ENCODE results near the gene WAPL.

WAPL gene

GRCh38 chr10:86411852-86412560 lies 109.6 kb downstream of the WAPL start:
- no peak for DNase-seq (ENCODE audit: low read depth)

DNA sequence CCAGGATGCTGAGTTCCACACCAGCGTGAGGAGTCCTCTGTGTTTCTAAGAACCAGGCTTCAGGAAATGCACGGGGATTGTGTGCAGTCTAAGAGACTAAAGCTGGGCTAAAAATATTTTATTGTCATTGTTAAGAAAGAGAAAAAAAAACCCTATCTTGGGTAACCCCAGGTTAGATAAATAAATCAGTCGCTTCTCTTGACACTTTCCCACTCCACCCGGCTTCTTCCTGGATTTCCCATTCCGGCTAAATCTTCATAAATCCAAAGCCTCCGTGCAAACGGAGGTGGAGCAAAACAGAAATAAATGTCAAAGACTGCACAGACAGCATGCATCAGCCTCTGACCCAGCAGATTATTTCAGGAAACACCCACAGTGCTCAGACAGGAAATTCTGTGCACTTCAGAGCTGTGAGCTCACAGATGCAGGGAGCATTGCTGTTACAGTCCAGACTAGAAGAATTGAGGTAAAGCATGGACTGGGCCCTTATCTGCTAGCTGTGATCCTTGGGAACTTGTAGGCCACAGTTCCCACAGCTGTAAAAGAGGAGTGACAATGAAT lies 110.2 kb downstream of the WAPL start:
- no peak for DNase-seq (ENCODE audit: low read depth)

DNA sequence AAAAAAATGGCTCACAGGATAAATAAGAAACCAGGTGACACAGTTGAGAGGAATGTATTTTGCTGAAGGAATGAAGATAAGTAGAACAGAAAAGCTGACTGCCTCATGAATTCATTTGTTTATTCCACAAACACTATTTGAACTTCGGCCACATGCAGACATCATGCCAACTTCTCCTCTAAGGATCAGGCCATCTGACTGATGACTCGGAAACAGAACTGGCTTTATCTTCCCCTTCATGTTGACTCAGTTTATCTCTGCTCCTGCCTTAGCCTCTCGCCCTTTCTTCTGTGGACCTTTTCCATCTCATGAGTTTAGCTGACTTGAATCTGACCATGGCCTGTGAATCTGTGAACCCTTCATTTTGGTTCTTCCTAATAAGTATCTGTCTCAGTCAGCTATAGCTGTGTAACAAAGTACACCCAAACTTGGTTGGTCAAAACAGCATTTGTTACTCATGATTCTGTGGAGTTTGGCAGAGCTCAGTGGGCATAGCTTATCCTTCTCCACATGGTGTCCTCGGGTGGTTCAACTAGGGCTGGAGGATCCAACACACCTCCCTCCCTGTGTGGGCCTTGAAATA lies 111.0 kb downstream of the WAPL start:
- DNase-seq (ENCODE audit: low read depth): no peak

GRCh38 chr10:86409183-86409582 lies 112.4 kb downstream of the WAPL start:
- no peak for DNase-seq (ENCODE audit: low read depth)

DNA sequence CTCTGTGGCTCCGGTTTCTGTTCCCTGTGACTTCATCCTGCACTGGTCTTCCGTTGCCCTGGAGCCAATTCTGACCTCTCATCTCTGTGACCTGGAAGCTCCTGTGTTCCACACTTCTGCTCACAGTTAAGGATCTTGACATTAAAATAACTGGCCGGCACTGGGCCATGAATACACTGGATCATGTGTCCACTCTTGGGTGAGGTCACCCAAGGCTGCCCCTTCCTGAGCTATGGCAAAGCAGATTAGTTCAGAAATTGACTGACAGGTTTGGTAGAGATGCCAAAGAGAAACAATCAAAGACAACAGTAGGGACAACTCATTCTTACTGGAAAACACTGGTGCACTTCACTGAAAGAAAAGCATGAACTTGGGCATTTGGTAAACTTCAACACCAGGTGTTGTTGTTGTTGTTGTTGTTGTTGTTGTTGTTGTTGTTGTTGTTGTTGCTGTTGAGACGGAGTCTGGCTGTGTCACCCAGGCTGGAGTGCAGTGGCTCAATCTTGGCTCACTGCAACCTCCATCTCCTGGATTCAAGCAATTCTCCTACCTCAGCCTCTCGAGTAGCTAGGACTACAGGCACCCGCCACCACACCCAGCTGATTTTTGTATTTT lies 118.3 kb downstream of the WAPL start:
- DNase-seq (ENCODE audit: low read depth): no peak

- no peak for DNase-seq (ENCODE audit: low read depth)
These were observed 119.2 kb downstream of the WAPL start for GRCh38 chr10:86402283-86402941.

DNA sequence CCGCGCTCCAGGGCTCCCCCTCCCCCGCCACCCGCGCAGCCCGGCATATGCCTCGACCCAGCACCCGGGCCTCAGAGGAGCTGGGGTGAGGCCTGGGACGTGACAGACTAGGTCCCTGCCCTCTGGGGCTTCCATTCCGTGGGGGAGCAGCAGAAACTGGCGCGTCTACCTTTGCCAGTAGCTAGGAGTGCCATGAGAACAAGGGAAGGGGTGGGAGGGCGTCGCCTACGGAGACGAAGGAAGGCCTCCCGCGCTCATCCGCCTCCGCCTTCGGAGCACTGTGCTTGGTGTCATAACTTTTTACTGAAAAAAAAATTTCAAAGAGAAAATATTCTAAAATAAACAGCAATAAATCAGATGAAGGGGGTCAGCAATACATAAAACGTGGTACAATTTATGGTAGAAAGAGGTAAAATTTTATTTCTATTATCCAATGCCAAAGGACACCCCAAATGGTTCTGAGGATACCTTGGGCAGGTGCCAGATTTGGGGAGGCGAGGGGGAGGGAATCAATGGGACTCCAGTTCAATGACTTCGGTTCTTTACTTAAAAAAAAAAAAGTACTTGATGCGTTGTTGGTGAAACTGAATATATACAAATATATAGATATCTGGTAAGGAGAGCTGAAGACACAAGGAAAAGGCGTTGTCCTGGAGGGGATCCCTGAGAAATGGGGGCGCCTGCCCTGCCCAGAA lies 119.9 kb downstream of the WAPL start:
- DNase-seq (ENCODE audit: low read depth): no peak

GRCh38 chr10:86400705-86401587 lies 120.6 kb downstream of the WAPL start:
- DNase-seq (ENCODE audit: low read depth): peak; percentile 45

GRCh38 chr10:86399879-86400704 lies 121.5 kb downstream of the WAPL start:
- DNase-seq (ENCODE audit: low read depth): peak; percentile 90

DNA sequence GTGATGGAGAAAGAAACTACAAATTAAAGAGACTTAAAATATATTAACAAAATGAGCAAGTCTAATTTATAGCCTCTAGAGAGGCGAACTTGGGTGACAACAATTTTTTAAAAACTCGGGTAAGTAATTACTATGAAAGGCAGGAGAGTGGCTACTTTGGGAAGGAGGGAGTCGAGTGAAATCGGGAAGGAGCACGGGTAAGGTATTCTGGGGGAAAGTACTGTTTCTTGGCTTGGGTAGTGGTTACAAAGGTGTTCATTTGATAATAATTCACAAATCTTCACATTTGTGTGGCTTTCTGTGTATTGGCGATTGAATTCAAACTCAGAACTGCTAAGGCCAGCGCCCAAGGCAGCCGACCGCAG lies 122.1 kb downstream of the WAPL start:
- no peak for DNase-seq (ENCODE audit: low read depth)

- no peak for DNase-seq (ENCODE audit: low read depth)
These were observed 124.5 kb downstream of the WAPL start for GRCh38 chr10:86397120-86397519.

- DNase-seq (ENCODE audit: low read depth): no peak
These were observed 127.6 kb downstream of the WAPL start for GRCh38 chr10:86393862-86394455.

DNA sequence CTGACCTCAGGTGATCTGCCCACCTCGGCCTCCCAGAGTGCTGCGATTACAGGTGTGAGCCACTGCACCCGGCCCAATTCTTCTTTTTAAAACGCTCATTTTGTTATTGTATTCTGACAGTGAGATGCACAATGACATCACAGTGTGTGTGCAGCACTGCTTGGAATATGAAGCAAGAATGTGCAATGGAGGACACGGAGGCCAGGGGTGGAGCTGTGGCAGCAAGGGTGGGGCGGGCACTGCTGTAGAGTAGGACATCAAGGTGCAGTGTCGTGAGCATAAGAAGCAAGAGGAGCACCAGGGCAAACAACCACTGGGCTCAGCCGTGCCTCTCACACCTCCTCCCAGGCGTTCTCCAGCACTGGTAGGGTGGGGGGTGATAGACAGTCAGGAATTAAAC lies 128.2 kb downstream of the WAPL start:
- DNase-seq (ENCODE audit: low read depth): no peak

DNA sequence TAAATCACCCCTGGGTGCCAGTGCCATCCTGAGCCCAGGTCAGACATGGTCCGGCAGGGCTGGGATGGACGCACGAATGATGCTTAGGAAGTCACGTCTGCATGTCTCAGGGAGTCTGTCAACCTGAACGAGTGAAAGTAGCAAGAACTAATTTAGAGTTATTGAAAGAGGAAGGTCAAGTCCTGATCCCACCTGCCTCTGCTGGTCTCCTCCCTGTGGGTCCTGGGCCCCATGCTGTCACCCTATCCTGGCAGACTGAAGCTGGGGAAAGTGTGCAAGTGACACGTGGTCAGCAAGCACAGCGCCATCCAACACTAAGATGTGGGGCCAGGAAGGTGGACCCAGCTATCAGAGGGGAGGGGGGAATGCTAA lies 128.9 kb downstream of the WAPL start:
- no peak for DNase-seq (ENCODE audit: low read depth)

DNA sequence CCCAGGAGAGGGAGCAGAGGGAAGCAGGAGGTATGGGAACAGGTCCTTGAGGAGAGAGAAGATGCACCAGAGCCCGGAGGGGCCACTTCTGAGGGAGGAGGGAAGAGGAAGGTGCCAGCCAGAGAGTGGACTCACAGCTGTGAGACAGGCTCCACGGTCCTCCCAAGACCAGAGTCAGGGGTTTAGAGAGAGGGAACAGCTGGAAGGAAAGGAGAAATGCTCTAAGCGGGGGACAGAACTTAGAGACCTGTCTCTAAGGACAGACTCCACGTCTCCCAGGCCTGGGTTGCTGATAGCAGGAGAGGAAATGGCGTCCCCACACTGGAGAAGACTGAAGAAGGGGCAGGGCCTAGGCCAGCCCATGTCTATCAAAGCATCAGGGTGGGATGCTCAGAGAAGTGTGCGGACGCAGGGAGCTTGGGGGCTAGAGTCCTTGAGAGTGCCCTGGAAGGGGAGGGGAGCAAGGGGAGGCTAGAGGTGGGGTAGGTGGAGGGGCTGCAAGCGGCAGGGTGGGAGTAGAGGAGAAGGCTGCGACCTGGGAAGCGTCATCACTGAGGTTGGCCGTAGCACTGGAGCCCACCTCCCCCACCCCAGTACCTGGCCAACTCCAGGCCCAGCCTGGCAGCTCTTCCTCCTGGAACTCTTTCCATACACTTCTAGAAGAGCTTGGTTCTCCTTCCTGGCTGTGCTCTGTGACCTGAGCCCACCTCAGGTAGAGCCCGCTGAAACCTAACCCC lies 129.4 kb downstream of the WAPL start:
- DNase-seq (ENCODE audit: low read depth): no peak

DNA sequence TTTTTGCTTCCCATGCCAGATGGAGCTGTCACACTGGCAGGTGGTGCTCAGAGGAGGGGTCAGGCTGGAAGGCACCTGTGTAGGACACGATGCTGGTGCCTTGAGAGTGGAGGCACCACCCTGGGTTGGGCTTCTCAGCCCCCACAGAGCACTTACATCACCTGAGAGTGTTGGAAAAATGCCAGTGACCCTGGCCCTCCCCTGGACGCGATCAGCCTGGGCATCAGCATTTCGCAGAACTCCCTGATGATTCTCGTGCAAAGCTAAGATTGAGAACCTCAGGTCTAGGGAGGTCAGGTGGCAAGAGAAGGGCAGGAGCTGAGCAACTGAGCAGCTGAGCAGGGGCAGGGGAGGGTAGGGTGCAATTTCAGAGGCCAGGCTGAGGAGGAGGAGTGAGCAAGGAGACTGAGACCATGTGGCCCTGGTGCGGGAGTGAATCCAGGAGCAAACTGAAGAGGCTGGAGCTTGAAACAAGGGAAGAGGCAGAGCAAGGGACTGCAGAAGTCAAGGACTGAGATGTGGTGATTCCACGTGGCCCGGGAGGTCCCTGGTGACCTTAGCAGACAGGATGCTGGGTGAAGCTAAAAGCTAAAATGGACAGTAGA lies 130.3 kb downstream of the WAPL start:
- DNase-seq (ENCODE audit: low read depth): no peak

DNA sequence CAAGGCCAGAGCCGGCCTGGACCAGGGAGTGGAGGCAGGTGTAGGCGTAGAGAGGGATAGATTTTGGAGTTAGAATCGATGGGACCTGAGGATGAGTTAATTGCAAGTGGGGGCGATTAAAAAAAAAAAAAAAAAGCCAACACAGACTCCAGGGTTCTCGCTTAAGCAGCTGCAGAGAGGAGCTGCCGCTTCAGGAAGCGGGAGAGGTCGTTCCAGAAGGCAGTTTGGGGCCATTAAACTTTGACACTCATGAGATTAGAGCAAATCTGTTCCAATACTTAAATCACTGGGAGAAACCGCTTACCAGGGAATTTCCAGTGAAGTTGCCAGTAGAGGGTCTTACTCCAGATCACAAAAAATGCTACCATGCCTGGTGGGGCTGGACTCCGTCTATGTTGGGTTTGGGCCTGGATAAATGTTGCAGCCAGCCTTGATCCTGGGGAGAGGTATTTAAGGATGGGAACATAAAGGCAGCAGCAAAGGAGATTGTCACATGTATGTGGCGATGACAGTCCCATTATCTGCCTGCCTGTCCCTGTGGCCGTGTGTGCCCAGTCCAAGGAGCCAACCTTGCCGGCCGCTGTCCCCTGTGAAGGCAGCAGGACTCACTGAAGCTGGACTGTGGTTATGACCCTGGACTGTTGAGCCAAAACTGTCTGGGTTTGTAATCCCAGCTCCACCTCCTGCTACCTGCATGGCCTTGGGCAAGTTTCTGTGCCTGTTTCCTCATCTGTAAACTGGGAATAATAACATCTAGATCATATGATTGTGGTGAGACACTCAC lies 131.1 kb downstream of the WAPL start:
- no peak for DNase-seq (ENCODE audit: low read depth)

Measured in stimulated activated CD8-positive, alpha-beta memory T cell treated with anti-CD3 and anti-CD28 coated beads, Interleukin-12 subunit alpha, Interleukin-12 subunit beta, amount 100 ng/mL, for 1 hour (primary cell).